IMR-90 (cell line): Measurements from ENCODE around the gene ITPR3. TPM values are rescaled to one million over a fixed set of nuclear protein-coding genes. Genes with fewer than 3 reads are reported as not detected.

ENCODE experiments used
- ATAC-seq: fragments of 200-7000 bp; cut with Tn5 transposase; 2 replicates; pipeline ENCODE4 v1.9.1; 2020; ENCODE audit warnings: low read depth, mild to moderate bottlenecking, moderate library complexity
- BruUV-seq: library from RNA; stranded (reverse); fragments of 400-500 nt; replicated peaks from 2 replicates; lab custom pipeline; 2021; lab: Mats Ljungman, UMichigan
- CTCF ChIA-PET: fragments of 300-600 bp; formaldehyde crosslinking; extraction: SDS; loops from one replicate; lab custom pipeline; 2021; ENCODE audit warnings: antibody characterized with exemption; lab: Yijun Ruan, JAX
- POLR2A ChIA-PET: fragments of 300-600 bp; sonication (Branson Sonifier 250); formaldehyde crosslinking; loops from one replicate; lab custom pipeline; 2022; ENCODE audit warnings: antibody characterized with exemption; ENCODE audit not compliant: unreplicated experiment; lab: Charles Lee
- DNase-seq: peaks from one replicate; pipeline ENCODE4 v3.0.0; 2013
- H2AFZ ChIP-seq: replicated peaks from 2 replicates; pipeline ENCODE3; 2013; ENCODE audit warnings: low read length, mild to moderate bottlenecking; ENCODE audit not compliant: poor library complexity
- H2AK5ac ChIP-seq: 2 replicates; pipeline ENCODE4 v1.6.1; 2013; ENCODE audit warnings: low read depth, low read length, inconsistent platforms
- H2AK9ac ChIP-seq: replicated peaks from 2 replicates; pipeline ENCODE3; 2013; ENCODE audit warnings: mild to moderate bottlenecking, low read depth, low read length, moderate library complexity; ENCODE audit not compliant: poor library complexity
- H2BK120ac ChIP-seq: 2 replicates; pipeline ENCODE4 v1.6.1; 2013; ENCODE audit warnings: low read depth, low read length, inconsistent platforms
- H2BK15ac ChIP-seq: 3 replicates; pipeline ENCODE4 v1.6.1; 2013; ENCODE audit warnings: low read depth, low read length, inconsistent platforms
- H2BK20ac ChIP-seq: 2 replicates; pipeline ENCODE4 v1.6.1; 2013; ENCODE audit warnings: low read depth, mild to moderate bottlenecking, inconsistent platforms, low read length, moderate library complexity
- H2BK5ac ChIP-seq: 2 replicates; pipeline ENCODE4 v1.6.1; 2013; ENCODE audit warnings: mild to moderate bottlenecking, low read depth, low read length, inconsistent platforms; ENCODE audit not compliant: poor library complexity, severe bottlenecking
- H3K14ac ChIP-seq: replicated peaks from 2 replicates; pipeline ENCODE4 v1.6.1; 2013; ENCODE audit warnings: low read depth, low read length, inconsistent platforms
- H3K18ac ChIP-seq: 2 replicates; pipeline ENCODE4 v1.6.1; 2013; ENCODE audit warnings: low read depth, low read length, control low read depth
- H3K23ac ChIP-seq: 2 replicates; pipeline ENCODE4 v1.6.1; 2013; ENCODE audit warnings: low read depth, low read length, inconsistent platforms
- H3K27ac ChIP-seq: 2 replicates; pipeline ENCODE4 v1.5.1; 2013; ENCODE audit warnings: mild to moderate bottlenecking, control low read depth, low read length; ENCODE audit not compliant: insufficient read depth
- H3K27me3 ChIP-seq: 2 replicates; pipeline ENCODE4 v1.6.1; 2013; ENCODE audit warnings: low read length; ENCODE audit not compliant: control insufficient read depth, insufficient read depth
- H3K36me3 ChIP-seq: 2 replicates; pipeline ENCODE4 v1.6.1; 2013; ENCODE audit warnings: low read length, mixed read lengths; ENCODE audit not compliant: control insufficient read depth, insufficient read depth
- H3K4ac ChIP-seq: 2 replicates; pipeline ENCODE4 v1.6.1; 2013; ENCODE audit warnings: low read depth, low read length, inconsistent platforms
- H3K4me1 ChIP-seq: 2 replicates; pipeline ENCODE4 v1.6.1; 2013; ENCODE audit warnings: low read length, mixed read lengths; ENCODE audit not compliant: control insufficient read depth, insufficient read depth
- H3K4me2 ChIP-seq: 2 replicates; pipeline ENCODE4 v1.6.1; 2013; ENCODE audit warnings: low read depth, mild to moderate bottlenecking, control low read depth, low read length, moderate library complexity
- H3K4me3 ChIP-seq: 2 replicates; pipeline ENCODE4 v1.5.1; 2013; ENCODE audit warnings: low read depth, mild to moderate bottlenecking, control low read depth, low read length, moderate library complexity; ENCODE audit not compliant: insufficient read depth
- H3K56ac ChIP-seq: 2 replicates; pipeline ENCODE4 v1.6.1; 2013; ENCODE audit warnings: low read length, inconsistent platforms; ENCODE audit not compliant: insufficient read depth; ENCODE audit errors: extremely low read depth
- H3K79me1 ChIP-seq, 2 experiments: 2 replicates each; pipeline ENCODE4 v1.6.1; 2013; ENCODE audit warnings: low read length in 2 of 2, inconsistent platforms in 1 of 2, low read depth in 1 of 2
- H3K9ac ChIP-seq: 2 replicates; pipeline ENCODE4 v1.6.1; 2013; ENCODE audit warnings: low read depth, low read length, control low read depth
- H3K9me1 ChIP-seq: 2 replicates; pipeline ENCODE4 v1.6.1; 2013; ENCODE audit warnings: low read length, inconsistent platforms; ENCODE audit not compliant: insufficient read depth
- H3K9me3 ChIP-seq: 2 replicates; pipeline ENCODE4 v1.6.1; 2013; ENCODE audit warnings: low read length; ENCODE audit not compliant: control insufficient read depth, insufficient read depth
- H4K20me1 ChIP-seq: 2 replicates; pipeline ENCODE4 v1.6.1; 2013; ENCODE audit warnings: low read length, inconsistent platforms; ENCODE audit not compliant: insufficient read depth
- H4K5ac ChIP-seq: 2 replicates; pipeline ENCODE4 v1.6.1; 2013; ENCODE audit warnings: mild to moderate bottlenecking, low read depth, low read length, control low read depth
- H4K8ac ChIP-seq, 2 experiments: 2 replicates each; pipeline ENCODE4 v1.6.1; 2013; ENCODE audit warnings: low read depth in 2 of 2, low read length in 2 of 2, control low read depth in 1 of 2, inconsistent platforms in 1 of 2
- H4K91ac ChIP-seq: 2 replicates; pipeline ENCODE4 v1.6.1; 2013; ENCODE audit warnings: low read depth, low read length, inconsistent platforms; ENCODE audit not compliant: insufficient read depth
- BHLHE40 ChIP-seq: fragments of 150-350 bp; IDR thresholded peaks from 2 replicates; pipeline ENCODE4 v1.6.1; 2016; ENCODE audit warnings: mild to moderate bottlenecking, low read depth, low read length
- CEBPB ChIP-seq: IDR thresholded peaks from 2 replicates; pipeline ENCODE4 v1.6.1; 2012; ENCODE audit warnings: low read depth, low read length, improper control_type of control experiment
- CTCF ChIP-seq: conservative IDR thresholded peaks from 2 replicates; pipeline ENCODE4 v1.5.1; 2012; ENCODE audit warnings: mild to moderate bottlenecking, low read depth, low read length, improper control_type of control experiment
- FOS ChIP-seq: fragments of 150-350 bp; IDR thresholded peaks from 2 replicates; pipeline ENCODE4 v1.6.1; 2016; ENCODE audit warnings: low read depth, low read length
- MAFK ChIP-seq: IDR thresholded peaks from 2 replicates; pipeline ENCODE4 v1.6.1; 2012; ENCODE audit warnings: low read depth, low read length, improper control_type of control experiment
- MAZ ChIP-seq: IDR thresholded peaks from 2 replicates; pipeline ENCODE4 v1.6.1; 2012; ENCODE audit warnings: low read depth, mild to moderate bottlenecking, low read length, improper control_type of control experiment, moderate library complexity, borderline replicate concordance
- MXI1 ChIP-seq: IDR thresholded peaks from 2 replicates; pipeline ENCODE4 v1.6.1; 2012; ENCODE audit warnings: low read depth, mild to moderate bottlenecking, low read length, moderate library complexity, borderline replicate concordance
- RAD21 ChIP-seq: IDR thresholded peaks from 2 replicates; pipeline ENCODE4 v1.6.1; 2012; ENCODE audit warnings: low read length, improper control_type of control experiment
- RFX5 ChIP-seq: IDR thresholded peaks from 2 replicates; pipeline ENCODE4 v1.8.0; 2012; ENCODE audit warnings: low read depth, mild to moderate bottlenecking, low read length, moderate library complexity
- SMC3 ChIP-seq: fragments of 150-350 bp; IDR thresholded peaks from 2 replicates; pipeline ENCODE4 v1.6.1; 2016; ENCODE audit warnings: low read depth, mild to moderate bottlenecking, antibody characterized with exemption, low read length, moderate library complexity
- WGBS, 2 experiments: methylation state at CpG; one replicate each; pipeline versions ENCODE4 v1.1.5 to v1.1.7; 2013; ENCODE audit warnings: missing lambda C conversion rate in 2 of 2; ENCODE audit not compliant: insufficient read length in 1 of 2; ENCODE audit errors: extremely low coverage in 2 of 2; 5-methylcytosine and 5-hydroxymethylcytosine counted together
- dilution Hi-C: fragments of 300-500 bp; cut with HindIII; formaldehyde crosslinking; loops from one replicate; pipeline ENCODE4 v1.14.3; 2018; ENCODE audit warnings: low sequenced_read_pairs; ENCODE audit not compliant: unreplicated experiment
- in situ Hi-C: fragments of 300-500 bp; cut with MboI; formaldehyde crosslinking; loops from 3 replicates; pipeline ENCODE4 v1.14.3; 2019; ENCODE audit warnings: low sequenced_read_pairs, inconsistent platforms, mixed read lengths
- intact Hi-C: fragments of 100-400 bp; cut with micrococcal nuclease; formaldehyde crosslinking; loops from 2 replicates; pipeline ENCODE4 v1.10.0; 2022
- polyA plus RNA-seq, 3 experiments: library from polyadenylated mRNA; depleted of rRNA; stranded (reverse); fragments of >200 nt; gene quantifications; 2 replicates each; pipeline ENCODE4 v1.2.3, GENCODE V29; 2012; ENCODE audit warnings: low replicate concordance in 1 of 3
- total RNA-seq: library from RNA; depleted of rRNA; stranded (reverse); fragments of >200 nt; gene quantifications from 2 replicates; pipeline ENCODE4 v1.2.3, GENCODE V29; 2012
- TF ChIP-seq, protein P1 (sequence below): fragments of 150-350 bp; IDR thresholded peaks from 2 replicates; pipeline ENCODE4 v1.6.1; 2017; ENCODE audit warnings: mild to moderate bottlenecking, antibody characterized with exemption, low read length, low read depth

ITPR3 gene
- total and polyA plus RNA-seq, 2 of the 4 experiments (the other 2 are of a cell fraction): 1.6 to 3.7 TPM

DNA sequence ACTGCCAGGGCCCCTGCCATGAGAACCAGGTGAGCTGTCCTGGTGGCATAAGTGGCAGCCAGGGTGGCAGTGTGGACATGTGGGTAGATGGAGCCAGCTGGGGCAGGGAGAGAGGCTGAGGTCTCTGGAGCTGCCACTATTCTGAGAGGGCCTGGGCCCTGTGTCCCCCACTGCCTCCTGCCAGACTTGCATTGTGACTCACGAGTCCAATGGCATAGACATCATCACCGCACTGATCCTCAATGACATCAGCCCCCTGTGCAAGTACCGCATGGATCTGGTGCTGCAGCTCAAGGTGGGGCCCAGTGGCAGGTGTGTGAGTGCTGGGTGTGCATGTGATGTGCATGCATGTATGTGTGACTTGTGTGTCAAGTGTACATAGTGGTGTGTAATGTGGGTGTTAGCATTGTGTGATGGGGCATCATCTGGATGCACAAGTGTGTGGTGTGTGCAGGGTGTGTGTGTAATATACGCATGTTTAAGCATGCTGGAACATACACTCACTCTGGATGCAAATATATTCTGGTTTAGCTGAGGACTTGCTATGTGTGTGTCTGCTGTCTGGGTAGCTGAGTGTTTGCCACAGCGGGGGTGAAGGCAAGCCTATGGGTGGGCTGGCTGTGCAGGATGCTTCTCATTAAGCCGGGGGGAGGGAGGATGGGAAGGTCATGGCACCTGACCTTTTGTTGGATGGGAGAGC lies 65.3 kb downstream of the ITPR3 start:
- Histone ChIP-seq H3K14ac (no peak overlapping the region), H3K9ac (no peak overlapping the region), H3K4ac (no peak overlapping the region), H3K9me1 (0 out of 2 replicates have a peak, but pooled peaks cover 6% of the 10 kb centered on the region), H3K79me1 (no peaks in the 10 kb centered on the region), H3K56ac (no peak overlapping the region), H3K4me3 (no peak overlapping the region), H2AK5ac (no peak overlapping the region), H4K8ac (no peak overlapping the region), H3K27me3 (no peaks in the 10 kb centered on the region), H4K5ac (no peak overlapping the region), H3K36me3 (peaks cover 11% of the 10 kb centered on the region), H3K9me3 (no peaks in the 10 kb centered on the region), H2BK20ac (no peak overlapping the region), H2BK15ac (no peak overlapping the region), H2AFZ (no peak overlapping the region), H3K4me1 (no peaks in the 10 kb centered on the region), H4K20me1 (no peaks in the 10 kb centered on the region), H3K23ac (no peak overlapping the region), H4K91ac (no peak overlapping the region), H3K18ac (no peak overlapping the region), H2AK9ac (no peak overlapping the region), H3K27ac (no peak overlapping the region), H2BK5ac (no peak overlapping the region), H3K4me2 (no peak overlapping the region), H2BK120ac (no peak overlapping the region)
- no peak for ATAC-seq
- in situ Hi-C loops (no loop called here), dilution Hi-C loops (no loop called here), intact Hi-C loops (no loop called here)
- TF ChIP-seq BHLHE40 (no peak), MXI1 (no peak), MAZ (no peak), SMC3 (no peak), MAFK (no peak), RFX5 (no peak), CTCF (no peak), RAD21 (no peak), CEBPB (no peak), FOS (no peak)
- TF ChIP-seq, protein P1, sequence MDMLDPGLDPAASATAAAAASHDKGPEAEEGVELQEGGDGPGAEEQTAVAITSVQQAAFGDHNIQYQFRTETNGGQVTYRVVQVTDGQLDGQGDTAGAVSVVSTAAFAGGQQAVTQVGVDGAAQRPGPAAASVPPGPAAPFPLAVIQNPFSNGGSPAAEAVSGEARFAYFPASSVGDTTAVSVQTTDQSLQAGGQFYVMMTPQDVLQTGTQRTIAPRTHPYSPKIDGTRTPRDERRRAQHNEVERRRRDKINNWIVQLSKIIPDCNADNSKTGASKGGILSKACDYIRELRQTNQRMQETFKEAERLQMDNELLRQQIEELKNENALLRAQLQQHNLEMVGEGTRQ: no peak
- no peak for DNase-seq
- ChIA-PET POLR2A (no interaction called here), CTCF (no interaction called here)
- 94% methylated on average over 2 of the region's 6 CpGs; no CpG with 5 or more reads in 1 of the 2 experiments for WGBS, 2 experiments
- BruUV-seq: no TSS peak
